ENCODE data around the gene MUC5B. TPM values are rescaled to one million over a fixed set of nuclear protein-coding genes. Genes with fewer than 3 reads are reported as not detected.

Gene MUC5B
- total and polyA plus RNA-seq, 3 donors from 2014 or later: 0.45 to 0.87 (median 0.50) TPM

DNA sequence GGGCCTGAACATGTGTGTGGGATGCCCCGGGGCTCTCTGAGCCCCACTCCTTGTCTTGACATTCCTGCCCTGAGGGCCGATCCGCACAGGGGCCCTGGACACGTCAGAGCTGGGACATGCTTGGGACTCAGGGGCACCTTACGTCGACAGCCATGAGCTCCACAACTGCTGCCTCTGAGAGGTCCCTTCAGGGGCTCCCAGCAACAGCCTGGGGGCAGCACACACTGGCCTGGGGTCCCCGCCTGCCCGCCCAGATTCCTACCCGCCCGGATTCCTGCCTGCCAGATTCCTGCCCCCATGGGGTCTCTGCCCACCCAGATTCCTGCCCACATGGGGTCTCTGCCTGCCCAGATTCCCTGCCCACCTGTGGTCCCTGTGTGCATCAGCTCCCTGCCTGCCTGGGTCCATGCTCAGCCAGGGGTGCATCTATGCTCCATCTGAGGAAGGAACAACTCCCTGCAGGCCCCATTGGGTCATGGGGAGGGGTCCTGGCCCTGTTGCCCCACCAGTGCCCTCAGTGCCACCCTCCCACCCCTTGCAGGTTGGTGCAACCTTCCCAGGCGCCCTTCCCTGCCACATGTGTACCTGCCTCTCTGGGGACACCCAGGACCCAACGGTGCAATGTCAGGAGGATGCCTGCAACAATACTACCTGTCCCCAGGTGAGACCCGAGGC, 35.7 kb downstream of the MUC5B start:
- DNase-seq: no peak
- 79 to 81% methylated on average over 7 to 13 of the region's 13 CpGs for WGBS, 2 donors
- Histone ChIP-seq H3K36me3 (ENCODE audit: low read depth, missing control alignments) (no peaks in the 10 kb centered on the region), H3K4me1 (peaks cover 9% of the 10 kb centered on the region), H3K4me3 (no peak overlapping the region), H3K27ac (no peak overlapping the region), H3K27me3 (no peaks in the 10 kb centered on the region), H3K9me3 (no peaks in the 10 kb centered on the region)
- TF ChIP-seq, protein P1, sequence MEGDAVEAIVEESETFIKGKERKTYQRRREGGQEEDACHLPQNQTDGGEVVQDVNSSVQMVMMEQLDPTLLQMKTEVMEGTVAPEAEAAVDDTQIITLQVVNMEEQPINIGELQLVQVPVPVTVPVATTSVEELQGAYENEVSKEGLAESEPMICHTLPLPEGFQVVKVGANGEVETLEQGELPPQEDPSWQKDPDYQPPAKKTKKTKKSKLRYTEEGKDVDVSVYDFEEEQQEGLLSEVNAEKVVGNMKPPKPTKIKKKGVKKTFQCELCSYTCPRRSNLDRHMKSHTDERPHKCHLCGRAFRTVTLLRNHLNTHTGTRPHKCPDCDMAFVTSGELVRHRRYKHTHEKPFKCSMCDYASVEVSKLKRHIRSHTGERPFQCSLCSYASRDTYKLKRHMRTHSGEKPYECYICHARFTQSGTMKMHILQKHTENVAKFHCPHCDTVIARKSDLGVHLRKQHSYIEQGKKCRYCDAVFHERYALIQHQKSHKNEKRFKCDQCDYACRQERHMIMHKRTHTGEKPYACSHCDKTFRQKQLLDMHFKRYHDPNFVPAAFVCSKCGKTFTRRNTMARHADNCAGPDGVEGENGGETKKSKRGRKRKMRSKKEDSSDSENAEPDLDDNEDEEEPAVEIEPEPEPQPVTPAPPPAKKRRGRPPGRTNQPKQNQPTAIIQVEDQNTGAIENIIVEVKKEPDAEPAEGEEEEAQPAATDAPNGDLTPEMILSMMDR (IDR thresholded peaks at IDR 0.05): no peak
- TF ChIP-seq POLR2A (IDR thresholded peaks at IDR 0.05): no peak
- intact Hi-C loops (cut with DNase I; ENCODE audit: low total_unique reads): no loop called here

DNA sequence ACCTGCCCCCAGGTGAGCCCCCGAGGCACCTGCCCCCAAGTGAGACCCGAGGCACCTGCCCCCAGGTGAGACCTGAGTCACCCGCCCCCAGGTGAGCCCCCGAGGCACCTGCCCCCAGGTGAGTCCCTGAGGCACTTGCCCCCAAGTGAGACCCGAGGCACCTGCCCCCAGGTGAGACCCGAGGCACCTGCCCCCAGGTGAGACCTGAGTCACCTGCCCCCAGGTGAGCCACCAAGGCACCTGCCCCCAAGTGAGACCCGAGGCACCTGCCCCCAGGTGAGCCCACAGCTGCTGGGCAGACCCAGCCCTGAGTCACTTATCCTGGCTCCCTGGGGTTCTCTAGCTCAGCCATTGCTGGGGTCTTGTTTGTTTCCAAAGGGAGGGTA, 36.2 kb downstream of the MUC5B start:
- TF ChIP-seq, protein P1 (IDR thresholded peaks at IDR 0.05): no peak
- no peak for TF ChIP-seq POLR2A (IDR thresholded peaks at IDR 0.05)
- Histone ChIP-seq H3K27me3 (no peaks in the 10 kb centered on the region), H3K4me1 (peaks cover 9% of the 10 kb centered on the region), H3K9me3 (no peaks in the 10 kb centered on the region), H3K36me3 (ENCODE audit: low read depth, missing control alignments) (no peaks in the 10 kb centered on the region), H3K27ac (no peak overlapping the region), H3K4me3 (no peak overlapping the region)
- intact Hi-C loops (cut with DNase I; ENCODE audit: low total_unique reads): no loop called here
- no peak for DNase-seq
- WGBS, 2 donors: 77 to 96% methylated on average over 4 of the region's 7 CpGs

DNA sequence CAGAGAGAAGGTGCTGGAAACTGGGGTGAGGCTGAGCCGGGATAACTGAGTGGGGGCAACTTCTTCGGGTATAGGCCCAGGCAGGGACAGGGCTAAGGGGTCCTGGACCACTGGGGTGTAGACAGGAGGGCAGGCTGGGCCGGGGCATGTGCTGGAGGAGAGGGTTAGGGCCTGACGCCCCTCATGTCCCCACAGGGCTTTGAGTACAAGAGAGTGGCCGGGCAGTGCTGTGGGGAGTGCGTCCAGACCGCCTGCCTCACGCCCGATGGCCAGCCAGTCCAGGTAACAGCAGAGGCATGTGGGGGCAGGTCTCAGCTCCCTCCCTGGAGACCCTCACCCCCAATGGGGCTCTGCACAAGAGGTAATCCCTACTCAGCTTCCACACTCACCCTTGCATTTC, 36.7 kb downstream of the MUC5B start:
- Histone ChIP-seq H3K27ac (no peak overlapping the region), H3K36me3 (ENCODE audit: low read depth, missing control alignments) (no peaks in the 10 kb centered on the region), H3K9me3 (no peaks in the 10 kb centered on the region), H3K4me3 (no peak overlapping the region), H3K4me1 (peaks cover 9% of the 10 kb centered on the region), H3K27me3 (no peaks in the 10 kb centered on the region)
- WGBS, 2 donors: 88 to 89% methylated on average over 5 to 9 of the region's 9 CpGs
- no peak for DNase-seq
- TF ChIP-seq POLR2A (IDR thresholded peaks at IDR 0.05): no peak
- TF ChIP-seq, protein P1 (IDR thresholded peaks at IDR 0.05): no peak
- intact Hi-C loops (cut with DNase I; ENCODE audit: low total_unique reads): no loop called here

DNA sequence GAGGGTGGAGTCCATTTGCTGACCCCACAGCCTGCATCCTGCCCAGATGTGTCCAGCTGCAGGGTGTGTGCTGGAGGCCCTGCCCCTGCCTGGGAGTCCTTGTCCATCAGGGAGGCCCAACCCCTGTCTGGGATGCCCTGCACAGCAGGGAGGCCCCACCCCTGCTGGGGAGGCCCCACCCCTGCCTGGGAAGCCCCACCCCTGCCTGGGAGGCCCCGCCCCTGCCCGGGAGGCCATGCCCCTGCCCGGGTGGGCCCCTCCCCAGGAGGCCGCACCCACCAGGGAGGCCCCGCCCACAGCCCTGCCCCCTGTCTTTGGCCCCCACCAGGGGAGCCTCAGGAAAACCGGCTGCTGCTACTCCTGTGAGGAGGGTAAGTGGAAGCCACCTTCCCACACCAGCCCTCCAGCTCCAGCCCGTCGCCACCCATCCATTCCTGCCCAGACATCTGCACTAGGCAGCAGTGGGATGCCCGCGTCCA, 37.2 kb downstream of the MUC5B start:
- peaks cover 9% of the 10 kb centered on the region for H3K4me1 ChIP-seq
- intact Hi-C loops (cut with DNase I; ENCODE audit: low total_unique reads): no loop called here
- no peaks in the 10 kb centered on the region for H3K9me3 ChIP-seq
- H3K27ac ChIP-seq: no peak overlapping the region
- 76% methylated on average over 8 of the region's 10 CpGs; no CpG with 5 or more reads in 1 of the 2 donors for WGBS, 2 donors
- no peak for DNase-seq
- H3K27me3 ChIP-seq: no peaks in the 10 kb centered on the region
- no peak for TF ChIP-seq POLR2A (IDR thresholded peaks at IDR 0.05)
- TF ChIP-seq, protein P1 (IDR thresholded peaks at IDR 0.05): no peak
- no peak overlapping the region for H3K4me3 ChIP-seq
- H3K36me3 ChIP-seq (ENCODE audit: low read depth, missing control alignments): no peaks in the 10 kb centered on the region

DNA sequence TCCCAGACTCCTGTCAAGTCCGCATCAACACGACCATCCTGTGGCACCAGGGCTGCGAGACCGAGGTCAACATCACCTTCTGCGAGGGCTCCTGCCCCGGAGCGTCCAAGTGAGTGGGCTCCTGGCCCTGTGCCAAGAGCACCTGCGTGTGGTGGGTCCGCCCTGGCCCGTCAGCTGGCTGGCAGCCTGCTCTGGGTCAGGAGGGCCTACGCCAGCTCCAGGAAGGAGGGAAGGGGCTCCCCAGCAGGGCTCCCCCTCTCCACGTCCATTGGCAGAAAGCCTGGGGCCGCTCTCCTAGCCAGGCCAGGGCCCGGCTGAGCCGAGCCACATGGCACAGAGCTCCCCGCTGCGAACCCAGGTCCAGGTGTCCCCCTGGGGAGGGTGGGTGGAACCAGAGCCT, 37.8 kb downstream of the MUC5B start:
- 89 to 93% methylated on average over 9 to 15 of the region's 17 CpGs for WGBS, 2 donors
- H3K4me1 ChIP-seq: peaks cover 9% of the 10 kb centered on the region
- no peaks in the 10 kb centered on the region for H3K36me3 ChIP-seq (ENCODE audit: low read depth, missing control alignments)
- H3K9me3 ChIP-seq: no peaks in the 10 kb centered on the region
- no peaks in the 10 kb centered on the region for H3K27me3 ChIP-seq
- intact Hi-C loops (cut with DNase I; ENCODE audit: low total_unique reads): no loop called here
- H3K4me3 ChIP-seq: no peak overlapping the region
- DNase-seq: no peak
- TF ChIP-seq POLR2A (IDR thresholded peaks at IDR 0.05): no peak
- TF ChIP-seq, protein P1 (IDR thresholded peaks at IDR 0.05): no peak
- H3K27ac ChIP-seq: no peak overlapping the region

Data from testis (tissue), 3 donors.